Renal cortex interstitium (tissue), 15 donors: ENCODE measurements around the gene PRELID2. TPM values are rescaled to one million over a fixed set of nuclear protein-coding genes. Genes with fewer than 3 reads are reported as not detected.
"Not testable (repeated sequence)": the region's sequence is repeated elsewhere in the genome, so short reads cannot be mapped to it uniquely, and the experiment has no call there.

Source experiments
- DNase-seq, 11 donors: peaks; one replicate each; pipeline ENCODE4 v3.0.0-alpha.2; 2013; ENCODE audit warnings: low read depth in 9 of 11, low spot score in 4 of 11; ENCODE audit errors: extremely low read depth in 1 of 11
- long read RNA-seq, 16 experiments: transcript quantifications; one replicate each; lab custom pipeline, GENCODE V29; 2026
- polyA plus RNA-seq, 3 donors: library from polyadenylated mRNA; unstranded; fragments of 120-200 nt; gene quantifications; one replicate each; pipeline ENCODE4 v1.2.1, GENCODE V29; 2013; ENCODE audit not compliant: insufficient read length in 3 of 3

PRELID2 gene
- 10 to 100 TPM in 1 of 3 donors, 1 to 10 TPM in 2; 7.2 to 10.4 (median 9.2) TPM for polyA plus RNA-seq
- long read RNA-seq, donor 1, partial matches to known transcripts = 0 of 1 reads
- long read RNA-seq, donor 1, other reads (novel, unspliced or antisense) = 0 of 1 reads
- long read RNA-seq, donor 2 = 0 reads
- long read RNA-seq, donor 3, partial matches to known transcripts = 0 of 1 reads
- long read RNA-seq, donor 3, other reads (novel, unspliced or antisense) = 0 of 1 reads
- long read RNA-seq, donor 4, partial matches to known transcripts = 0 of 1 reads
- long read RNA-seq, donor 4, other reads (novel, unspliced or antisense) = 0 of 1 reads
- long read RNA-seq, donor 5 = 0 reads
- long read RNA-seq, donor 6 = 0 reads
- long read RNA-seq, donor 7 = 0 reads
- long read RNA-seq, donor 8 = 0 reads
- long read RNA-seq, donor 9 = 0 reads
- long read RNA-seq, donor 10, partial matches to known transcripts = 0 of 2 reads
- long read RNA-seq, donor 10, other reads (novel, unspliced or antisense) = 0 of 2 reads
- long read RNA-seq, donor 11 = 0 reads
- long read RNA-seq, donor 12 = 0 reads
- long read RNA-seq, donor 13 = 0 reads
- long read RNA-seq, donor 14, partial matches to known transcripts = 0 of 1 reads
- long read RNA-seq, donor 14, other reads (novel, unspliced or antisense) = 0 of 1 reads
- long read RNA-seq, donor 15 = 0 reads
- long read RNA-seq, donor 16, partial matches to known transcripts = 0 of 8 reads
- long read RNA-seq, donor 16, other reads (novel, unspliced or antisense) = 5 of 8 reads

GRCh38 chr5:145834917-145835847, at the start of gene PRELID2:
TSS of gene PRELID2 (minus strand) at chr5:145835342. CDS start at chr5:145835251, 91 bp downstream.
- DNase-seq = peak; percentile 71 to 93 (median 85)

GRCh38 chr5:145874765-145875164, 39.6 kb upstream of the PRELID2 start:
- no peak for DNase-seq

GRCh38 chr5:145872914-145873313, 37.8 kb upstream of the PRELID2 start, which contains the start of gene GRXCR2:
TSS of gene GRXCR2 (minus strand) at chr5:145873014. CDS start at chr5:145872968, 46 bp downstream.
- DNase-seq = no peak

GRCh38 chr5:145872486-145872885, 37.3 kb upstream of the PRELID2 start:
- no peak for DNase-seq

- DNase-seq = no peak
Observed at GRCh38 chr5:145869753-145870152, 34.6 kb upstream of the PRELID2 start.

- DNase-seq = no peak
Observed at GRCh38 chr5:145867806-145868205, 32.7 kb upstream of the PRELID2 start.

GRCh38 chr5:145864432-145864831, 29.3 kb upstream of the PRELID2 start:
- not testable (repeated sequence) for DNase-seq

- DNase-seq = no peak
Observed at GRCh38 chr5:145863003-145863402, 27.9 kb upstream of the PRELID2 start.

GRCh38 chr5:145859897-145860296, 24.8 kb upstream of the PRELID2 start:
- DNase-seq = no peak

- peak in 1 of 11 donors; percentile 29 for DNase-seq
Observed at GRCh38 chr5:145859453-145859852, 24.3 kb upstream of the PRELID2 start.

GRCh38 chr5:145858959-145859358, 23.8 kb upstream of the PRELID2 start:
- DNase-seq = no peak

GRCh38 chr5:145856285-145856818, 21.2 kb upstream of the PRELID2 start:
- peak in 9 of 11 donors; percentile 17 to 51 (median 34) for DNase-seq

- DNase-seq = peak in 4 of 11 donors; percentile 17 to 29 (median 26)
Observed at GRCh38 chr5:145855763-145856267, 20.7 kb upstream of the PRELID2 start.

- no peak for DNase-seq
Observed at GRCh38 chr5:145854651-145855258, 19.6 kb upstream of the PRELID2 start.

GRCh38 chr5:145853781-145854376, 18.7 kb upstream of the PRELID2 start:
- no peak for DNase-seq

GRCh38 chr5:145852990-145853389, 17.8 kb upstream of the PRELID2 start:
- DNase-seq = no peak

GRCh38 chr5:145848854-145849253, 13.7 kb upstream of the PRELID2 start:
- no peak for DNase-seq
